Vagina (tissue), 2 donors: ENCODE data around the gene PPFIBP2. TPM values are rescaled to one million over a fixed set of nuclear protein-coding genes. Genes with fewer than 3 reads are reported as not detected.

Experiments used
- DNase-seq, 2 donors: peaks; one replicate each; pipeline ENCODE4 v3.0.0-alpha.2; 2017; ENCODE audit errors: extremely low spot score in 2 of 2
- H3K27ac ChIP-seq: fragments of 200-600 bp; sonication (generic); one replicate; pipeline ENCODE4 v1.5.1; 2019
- H3K27me3 ChIP-seq: fragments of 200-600 bp; sonication (generic); one replicate; pipeline ENCODE4 v1.5.1; 2019
- H3K36me3 ChIP-seq, 2 donors: fragments of 200-600 bp; sonication (generic); one replicate each; pipeline ENCODE4 v1.5.1; 2017 to 2019
- H3K4me1 ChIP-seq: fragments of 200-600 bp; sonication (generic); one replicate; pipeline ENCODE4 v1.5.1; 2019
- H3K4me3 ChIP-seq, 2 donors: fragments of 200-600 bp; sonication (generic); 1 replicate in 1 of 2; 2 replicates in 1 of 2; pipeline ENCODE4 v1.5.1; 2016 to 2019
- H3K9me3 ChIP-seq: fragments of 200-600 bp; sonication (generic); one replicate; pipeline ENCODE4 v1.5.1; 2019
- POLR2A ChIP-seq, 2 donors: fragments of 450-650 bp; IDR thresholded peaks; one replicate each; pipeline ENCODE4 v1.6.1; 2017; ENCODE audit warnings: antibody characterized with exemption in 2 of 2, mild to moderate bottlenecking in 2 of 2, moderate library complexity in 2 of 2
- POLR2AphosphoS5 ChIP-seq, 2 donors: sonication (generic); formaldehyde crosslinking; IDR thresholded peaks; one replicate each; pipeline ENCODE4 v1.9.0; 2017; ENCODE audit warnings: antibody characterized with exemption in 2 of 2, mild to moderate bottlenecking in 2 of 2, low read depth in 1 of 2; ENCODE audit not compliant: insufficient read depth in 1 of 2
- intact Hi-C: fragments of 100-400 bp; cut with DNase I; formaldehyde crosslinking; loops from one replicate; pipeline ENCODE4 v1.15.1; 2023
- total RNA-seq: library from RNA; depleted of rRNA; stranded (reverse); fragments of >200 nt; gene quantifications from one replicate; pipeline ENCODE4 v1.2.3, GENCODE V29; 2016
- TF ChIP-seq, protein P1 (sequence below), 3 experiments: fragments of 450-650 bp in 2 of 3; fragments of 200-600 bp in 1 of 3; sonication (generic) in 1 of 3; IDR thresholded peaks; one replicate each; pipeline ENCODE4 v1.5.1; 2017 to 2019; ENCODE audit warnings: antibody characterized with exemption in 3 of 3, mild to moderate bottlenecking in 2 of 3, moderate library complexity in 2 of 3

Gene PPFIBP2
- total RNA-seq, 1 donor from 2014 or later, result 48.1 TPM

DNA sequence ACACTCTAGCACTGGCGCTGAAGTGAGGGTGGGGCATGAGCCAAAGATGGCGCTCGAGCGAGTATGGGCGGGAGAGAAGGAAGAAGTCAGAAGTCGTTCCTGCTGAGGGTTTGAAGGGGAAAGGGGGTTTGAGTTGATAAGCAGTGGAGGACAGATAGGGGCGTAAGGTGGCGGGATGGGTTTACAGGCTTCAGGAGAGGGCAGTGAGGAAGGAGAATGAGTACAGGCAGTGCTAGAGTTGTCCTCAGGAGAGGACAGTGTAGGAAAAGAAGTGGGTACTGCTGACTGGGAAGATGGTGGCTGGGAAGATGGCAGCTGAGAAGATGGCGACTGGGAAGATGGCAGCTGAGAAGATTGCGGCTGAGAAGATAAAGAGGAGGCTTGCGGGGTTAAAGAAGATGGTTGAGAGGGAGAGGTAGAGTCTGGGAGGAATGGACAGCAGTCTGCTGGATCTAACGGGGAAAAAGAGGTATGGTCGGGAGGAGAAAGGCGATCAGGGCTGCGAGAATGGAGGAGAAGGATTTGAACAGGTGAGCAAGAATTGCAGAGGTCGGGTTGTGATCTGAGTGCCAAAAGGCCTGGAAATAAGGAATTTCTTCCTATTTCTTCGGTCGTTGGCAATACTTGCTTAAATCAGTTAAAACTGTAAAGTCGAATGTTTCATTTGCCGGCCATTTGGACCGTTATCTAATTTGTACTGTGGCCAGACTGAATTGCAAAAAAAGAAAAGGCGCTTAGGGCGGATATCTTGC lies 5.2 kb downstream of the PPFIBP2 start:
- DNase-seq, result no peak

DNA sequence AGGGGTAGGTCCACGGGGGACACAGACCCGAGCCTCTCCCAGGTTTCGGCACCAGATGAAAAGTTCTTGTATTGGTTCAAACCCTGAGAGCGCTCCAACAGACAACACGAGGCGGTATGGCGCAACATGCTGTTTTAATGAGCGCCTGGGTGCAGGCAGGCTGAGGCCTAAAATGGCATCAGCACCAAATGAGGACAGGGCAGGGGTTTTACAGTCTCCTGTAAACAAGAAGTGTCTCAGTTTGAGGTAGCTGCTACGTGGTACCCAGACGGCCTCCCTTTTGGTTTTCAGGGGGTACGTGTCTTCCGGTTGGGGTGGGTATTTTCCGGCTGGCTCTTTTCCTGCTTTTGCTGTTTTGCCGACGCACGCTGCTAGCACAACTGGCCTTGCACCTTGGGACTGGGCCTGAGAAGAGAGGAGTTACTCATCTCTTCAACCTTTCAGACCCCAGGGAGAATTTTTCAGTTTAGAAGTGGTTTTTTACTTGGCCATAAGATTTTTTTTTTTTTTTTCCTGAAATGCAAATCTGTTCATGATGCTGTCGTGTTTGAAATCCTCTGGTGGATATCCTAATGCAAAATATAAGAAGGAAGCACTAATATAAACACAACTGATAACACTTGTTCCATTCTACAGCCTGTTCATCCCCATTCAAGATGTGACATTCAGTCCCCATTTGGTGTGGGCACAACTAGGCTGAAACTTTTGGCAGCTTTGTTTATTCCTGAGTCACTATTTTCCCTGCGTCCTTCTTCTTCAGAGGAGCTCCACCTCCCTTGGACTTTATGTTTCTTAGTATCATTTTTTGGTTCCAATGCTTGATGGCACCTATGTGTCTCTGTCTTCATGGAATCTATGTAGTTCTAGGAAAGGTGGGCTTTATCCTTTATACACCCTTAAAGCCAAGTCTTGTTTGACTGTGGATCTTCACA lies 6.5 kb downstream of the PPFIBP2 start:
- no peak overlapping the region for H3K4me3 ChIP-seq
- H3K27ac ChIP-seq, result no peak overlapping the region
- intact Hi-C loops, result no loop called here
- no peak for DNase-seq
- peaks cover 30% of the 10 kb centered on the region for H3K4me1 ChIP-seq
- H3K36me3 ChIP-seq, result no peaks in the 10 kb centered on the region
- H3K27me3 ChIP-seq, result no peaks in the 10 kb centered on the region
- no peaks in the 10 kb centered on the region for H3K9me3 ChIP-seq
- TF ChIP-seq, protein P1, sequence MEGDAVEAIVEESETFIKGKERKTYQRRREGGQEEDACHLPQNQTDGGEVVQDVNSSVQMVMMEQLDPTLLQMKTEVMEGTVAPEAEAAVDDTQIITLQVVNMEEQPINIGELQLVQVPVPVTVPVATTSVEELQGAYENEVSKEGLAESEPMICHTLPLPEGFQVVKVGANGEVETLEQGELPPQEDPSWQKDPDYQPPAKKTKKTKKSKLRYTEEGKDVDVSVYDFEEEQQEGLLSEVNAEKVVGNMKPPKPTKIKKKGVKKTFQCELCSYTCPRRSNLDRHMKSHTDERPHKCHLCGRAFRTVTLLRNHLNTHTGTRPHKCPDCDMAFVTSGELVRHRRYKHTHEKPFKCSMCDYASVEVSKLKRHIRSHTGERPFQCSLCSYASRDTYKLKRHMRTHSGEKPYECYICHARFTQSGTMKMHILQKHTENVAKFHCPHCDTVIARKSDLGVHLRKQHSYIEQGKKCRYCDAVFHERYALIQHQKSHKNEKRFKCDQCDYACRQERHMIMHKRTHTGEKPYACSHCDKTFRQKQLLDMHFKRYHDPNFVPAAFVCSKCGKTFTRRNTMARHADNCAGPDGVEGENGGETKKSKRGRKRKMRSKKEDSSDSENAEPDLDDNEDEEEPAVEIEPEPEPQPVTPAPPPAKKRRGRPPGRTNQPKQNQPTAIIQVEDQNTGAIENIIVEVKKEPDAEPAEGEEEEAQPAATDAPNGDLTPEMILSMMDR (IDR thresholded peaks at IDR 0.05), result no peak
- no peak for TF ChIP-seq POLR2AphosphoS5 (IDR thresholded peaks at IDR 0.05; ENCODE audit: insufficient read depth in 1 of 2, low read depth in 1 of 2)

More for the DNA sequence above, 5.2 kb downstream of the PPFIBP2 start:
- TF ChIP-seq, protein P1 (IDR thresholded peaks at IDR 0.05), result no peak
- TF ChIP-seq POLR2AphosphoS5 (IDR thresholded peaks at IDR 0.05; ENCODE audit: insufficient read depth in 1 of 2, low read depth in 1 of 2) (no peak), POLR2A (IDR thresholded peaks at IDR 0.05) (no peak)
- Histone ChIP-seq H3K27me3 (no peaks in the 10 kb centered on the region), H3K4me3 (no peak overlapping the region), H3K9me3 (no peaks in the 10 kb centered on the region), H3K36me3 (no peaks in the 10 kb centered on the region), H3K4me1 (peaks cover 31% of the 10 kb centered on the region), H3K27ac (no peak overlapping the region)
- intact Hi-C loops, result no loop called here

DNA sequence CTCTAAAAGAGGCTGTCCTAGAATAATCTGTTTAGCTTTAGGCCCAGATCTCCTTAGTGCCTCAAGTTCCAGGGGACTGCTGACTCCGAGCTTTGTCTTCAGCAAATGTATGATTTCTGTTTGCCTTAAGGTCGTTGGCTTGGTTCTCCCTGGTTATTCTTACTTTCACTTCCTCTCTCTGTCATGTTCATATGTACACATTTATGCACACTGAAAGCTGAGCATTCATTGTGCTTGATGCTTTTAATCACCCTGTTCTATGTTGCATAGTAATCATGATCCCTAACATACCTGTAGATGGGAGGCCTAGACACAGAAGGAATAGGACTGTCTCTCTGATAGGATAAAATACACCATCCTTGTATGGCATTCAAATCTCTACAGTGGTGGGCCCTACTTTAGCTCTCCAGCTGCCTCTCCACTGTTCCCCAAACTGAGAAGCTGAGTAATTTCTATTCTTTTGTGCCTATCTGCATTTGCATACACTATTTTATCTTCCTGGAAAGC lies 7.2 kb downstream of the PPFIBP2 start:
- Histone ChIP-seq H3K27me3 (no peaks in the 10 kb centered on the region), H3K4me3 (no peak overlapping the region), H3K4me1 (peaks cover 25% of the 10 kb centered on the region), H3K36me3 (no peaks in the 10 kb centered on the region), H3K9me3 (no peaks in the 10 kb centered on the region), H3K27ac (no peak overlapping the region)
- no peak for DNase-seq
- TF ChIP-seq, protein P1 (IDR thresholded peaks at IDR 0.05), result no peak
- no peak for TF ChIP-seq POLR2AphosphoS5 (IDR thresholded peaks at IDR 0.05; ENCODE audit: insufficient read depth in 1 of 2, low read depth in 1 of 2)
- intact Hi-C loops, result no loop called here

DNA sequence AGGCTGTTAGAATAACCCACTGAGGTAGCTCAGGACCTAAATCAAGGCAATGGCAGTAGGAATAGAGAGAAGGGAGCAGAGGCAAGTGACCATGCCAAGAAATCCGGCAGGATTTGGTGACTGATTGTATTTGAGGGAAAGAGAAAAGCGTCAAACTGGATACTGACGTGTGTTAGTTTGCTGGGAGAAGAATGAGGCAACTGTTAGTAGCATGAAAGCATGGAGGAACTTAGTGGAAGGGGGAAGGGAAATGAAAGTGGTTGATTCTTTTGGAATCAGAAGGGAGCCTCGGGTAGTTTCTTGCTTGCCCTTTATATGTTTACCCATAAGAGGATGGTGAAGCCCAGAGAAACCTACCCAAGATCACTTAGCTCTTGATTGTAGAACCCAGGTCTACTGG lies 8.3 kb downstream of the PPFIBP2 start:
- Histone ChIP-seq H3K4me3 (no peak overlapping the region), H3K4me1 (peaks cover 25% of the 10 kb centered on the region), H3K9me3 (no peaks in the 10 kb centered on the region), H3K27me3 (no peaks in the 10 kb centered on the region), H3K36me3 (no peaks in the 10 kb centered on the region), H3K27ac (no peak overlapping the region)
- no peak for DNase-seq
- TF ChIP-seq POLR2A (IDR thresholded peaks at IDR 0.05) (no peak), POLR2AphosphoS5 (IDR thresholded peaks at IDR 0.05; ENCODE audit: insufficient read depth in 1 of 2, low read depth in 1 of 2) (no peak)
- TF ChIP-seq, protein P1 (IDR thresholded peaks at IDR 0.05), result no peak
- intact Hi-C loops, result no loop called here
